AG04450 (cell line): Measurements from ENCODE around the gene PNCK. TPM values are rescaled to one million over a fixed set of nuclear protein-coding genes. Genes with fewer than 3 reads are reported as not detected.

Experiments
- CTCF ChIA-PET: fragments of 300-600, 350-600 bp; formaldehyde crosslinking; extraction: SDS; loops from one replicate; lab custom pipeline; 2022; ENCODE audit warnings: antibody characterized with exemption, inconsistent platforms; lab: Charles Lee
- POLR2A ChIA-PET: fragments of 350-600 bp; formaldehyde crosslinking; extraction: SDS; loops from one replicate; lab custom pipeline; 2021; ENCODE audit warnings: antibody characterized with exemption, inconsistent platforms; lab: Yijun Ruan, JAX
- DNase-seq: peaks from one replicate; pipeline ENCODE4 v3.0.0-alpha.2; 2011; ENCODE audit warnings: low read depth, low spot score
- H3K27ac ChIP-seq: one replicate; pipeline ENCODE4 v1.5.1; 2012; ENCODE audit warnings: low read depth, low read length, control low read depth
- H3K27me3 ChIP-seq: one replicate; pipeline ENCODE4 v1.6.0; 2012; ENCODE audit warnings: low read length; ENCODE audit not compliant: control insufficient read depth, insufficient read depth
- H3K4me3 ChIP-seq: 2 replicates; pipeline ENCODE4 v1.5.1; 2011; ENCODE audit warnings: mild to moderate bottlenecking, low read depth, low read length, control low read depth
- H3K9me3 ChIP-seq: 2 replicates; pipeline ENCODE4 v1.5.1; 2012; ENCODE audit warnings: low read length; ENCODE audit not compliant: control insufficient read depth, insufficient read depth
- CTCF ChIP-seq: IDR thresholded peaks from 2 replicates; pipeline ENCODE4 v1.5.1; 2011; ENCODE audit warnings: low read depth, low read length, control low read depth, inconsistent platforms
- polyA plus RNA-seq: library from polyadenylated mRNA; depleted of rRNA; stranded (reverse); fragments of >200 nt; gene quantifications from 2 replicates; pipeline ENCODE4 v1.2.3, GENCODE V29; 2011

The PNCK gene
- polyA plus RNA-seq, 1 experiment, result not detected

- TF ChIP-seq CTCF, result no peak
- H3K9me3 ChIP-seq, result no peaks in the 10 kb centered on the region
- H3K4me3 ChIP-seq, result no peak overlapping the region
- peaks cover 30% of the 10 kb centered on the region for H3K27me3 ChIP-seq
- POLR2A ChIA-PET, result no interaction called here
- CTCF ChIA-PET, result no interaction called here
- DNase-seq, result no peak
- no peak overlapping the region for H3K27ac ChIP-seq
These were observed 33.4 kb downstream of the PNCK start for GRCh38 chrX:153640045-153640686.

- Histone ChIP-seq H3K9me3 (no peaks in the 10 kb centered on the region), H3K4me3 (no peak overlapping the region), H3K27me3 (peaks cover 22% of the 10 kb centered on the region), H3K27ac (no peak overlapping the region)
- POLR2A ChIA-PET, result no interaction called here
- TF ChIP-seq CTCF, result no peak
- no peak for DNase-seq
- CTCF ChIA-PET, result no interaction called here
These were observed 34.2 kb downstream of the PNCK start for GRCh38 chrX:153639177-153640044.

- ChIA-PET CTCF (no interaction called here), POLR2A (no interaction called here)
- no peaks in the 10 kb centered on the region for H3K9me3 ChIP-seq
- peaks cover 21% of the 10 kb centered on the region for H3K27me3 ChIP-seq
- no peak overlapping the region for H3K27ac ChIP-seq
- no peak for DNase-seq
- TF ChIP-seq CTCF, result no peak
- H3K4me3 ChIP-seq, result no peak overlapping the region
These were observed 35.0 kb downstream of the PNCK start for GRCh38 chrX:153638436-153639176.

GRCh38 chrX:153638041-153638371 lies 35.6 kb downstream of the PNCK start:
- H3K27ac ChIP-seq, result no peak overlapping the region
- no peak for DNase-seq
- ChIA-PET CTCF (no interaction called here), POLR2A (no interaction called here)
- peaks cover 17% of the 10 kb centered on the region for H3K27me3 ChIP-seq
- H3K9me3 ChIP-seq, result no peaks in the 10 kb centered on the region
- no peak overlapping the region for H3K4me3 ChIP-seq
- TF ChIP-seq CTCF, result no peak
